ENCODE measurements around the gene MAP4K4. TPM values are rescaled to one million over a fixed set of nuclear protein-coding genes. Genes with fewer than 3 reads are reported as not detected.

Gene MAP4K4
- total and polyA plus RNA-seq, 12 donors: 8.7 to 43.1 (median 21.8) TPM

- WGBS, 4 donors: 92 to 100% (median 99%) methylated on average over 1 of the region's 1 CpG
- DNase-seq: no peak
- Histone ChIP-seq H3K27me3 (no peaks in the 10 kb centered on the region), H3K27ac (no peak overlapping the region), H3K9me3 (replicated peaks in 1 of 3) (no peaks in the 10 kb centered on the region), H3K4me3 (no peak overlapping the region), H3K4me1 (replicated peaks in 1 of 2) (peaks cover 6 to 12% of the 10 kb centered on the region in 2 donors), H3K36me3 (replicated peaks in 1 of 2) (no peaks in the 10 kb centered on the region)
- TF ChIP-seq CTCF (IDR thresholded peaks at IDR 0.05): no peak
- intact Hi-C loops (cut with DNase I): no loop called here
These were observed 121.3 kb downstream of the MAP4K4 start for GRCh38 chr2:101818531-101819451.

- no peaks in the 10 kb centered on the region for H3K9me3 ChIP-seq (replicated peaks in 1 of 3)
- H3K27ac ChIP-seq: no peak overlapping the region
- H3K4me1 ChIP-seq (replicated peaks in 1 of 2): peaks cover 6 to 12% of the 10 kb centered on the region in 2 donors
- 90 to 95% (median 91%) methylated on average over 4 of the region's 4 CpGs for WGBS, 4 donors
- intact Hi-C loops (cut with DNase I): loop anchor here in 1 of 2 donors (10.0 kb wide), 1 partner anchor 126 kb away; the partner anchor contains the start of gene MAP4K4
- no peaks in the 10 kb centered on the region for H3K27me3 ChIP-seq
- no peaks in the 10 kb centered on the region for H3K36me3 ChIP-seq (replicated peaks in 1 of 2)
- DNase-seq: no peak
- H3K4me3 ChIP-seq: no peak overlapping the region
- no peak for TF ChIP-seq POLR2A (IDR thresholded peaks at IDR 0.05)
- no peak for TF ChIP-seq CTCF (IDR thresholded peaks at IDR 0.05)
These were observed 123.0 kb downstream of the MAP4K4 start for GRCh38 chr2:101820519-101820918.

GRCh38 chr2:101821059-101821805, 123.7 kb downstream of the MAP4K4 start:
- Histone ChIP-seq H3K4me3 (no peak overlapping the region), H3K36me3 (replicated peaks in 1 of 2) (no peaks in the 10 kb centered on the region), H3K27me3 (no peaks in the 10 kb centered on the region), H3K9me3 (replicated peaks in 1 of 3) (no peaks in the 10 kb centered on the region), H3K27ac (no peak overlapping the region), H3K4me1 (replicated peaks in 1 of 2) (peaks cover under 1 to 5% of the 10 kb centered on the region in 2 donors)
- no peak for DNase-seq
- intact Hi-C loops (cut with DNase I): loop anchor here in 1 of 2 donors (10.0 kb wide), 1 partner anchor 126 kb away; the partner anchor contains the start of gene MAP4K4
- TF ChIP-seq CTCF (IDR thresholded peaks at IDR 0.05) (no peak), POLR2A (IDR thresholded peaks at IDR 0.05) (no peak)
- 92 to 97% (median 94%) methylated on average over 3 of the region's 3 CpGs for WGBS, 4 donors

- no peaks in the 10 kb centered on the region for H3K36me3 ChIP-seq (replicated peaks in 1 of 2)
- TF ChIP-seq POLR2A (IDR thresholded peaks at IDR 0.05) (no peak), CTCF (IDR thresholded peaks at IDR 0.05) (no peak)
- no peaks in the 10 kb centered on the region for H3K4me1 ChIP-seq (replicated peaks in 1 of 2)
- intact Hi-C loops (cut with DNase I): loop anchor here in 1 of 2 donors (10.0 kb wide), 1 partner anchor 127 kb away; the partner anchor contains the start of gene MAP4K4
- H3K9me3 ChIP-seq (replicated peaks in 1 of 3): no peaks in the 10 kb centered on the region
- no peaks in the 10 kb centered on the region for H3K27me3 ChIP-seq
- no peak overlapping the region for H3K4me3 ChIP-seq
- DNase-seq: no peak
- WGBS, 4 donors: 89 to 93% (median 90%) methylated on average over 6 of the region's 6 CpGs
- no peak overlapping the region for H3K27ac ChIP-seq
These were observed 124.4 kb downstream of the MAP4K4 start for GRCh38 chr2:101821828-101822458.

All from adrenal gland (tissue), 12 donors.